DMS53 treated with DMSO at 0.1 percent for 48 hours (cell line): ENCODE results near the gene JAM3.
"Not testable (repeated sequence)": the region's sequence is repeated elsewhere in the genome, so short reads cannot be mapped to it uniquely, and the experiment has no call there.

ENCODE experiments used
- DNase-seq: peaks from one replicate; lab custom pipeline; 2025; ENCODE audit not compliant: unreplicated experiment; lab: John Stamatoyannopoulos, UW

Gene JAM3

GRCh38 chr11:134171951-134172350, 103.1 kb downstream of the JAM3 start:
- no peak for DNase-seq

- DNase-seq = no peak
Observed at GRCh38 chr11:134173296-134173695, 104.4 kb downstream of the JAM3 start.

GRCh38 chr11:134176284-134176683, 107.4 kb downstream of the JAM3 start:
- DNase-seq = no peak

- no peak for DNase-seq
Observed at GRCh38 chr11:134178032-134178674, 109.3 kb downstream of the JAM3 start.

GRCh38 chr11:134181707-134182106, 112.8 kb downstream of the JAM3 start:
- DNase-seq = no peak

GRCh38 chr11:134188092-134188491, 119.2 kb downstream of the JAM3 start:
- DNase-seq = not testable (repeated sequence)

GRCh38 chr11:134196756-134197155, 127.9 kb downstream of the JAM3 start:
- no peak for DNase-seq

- no peak for DNase-seq
Observed at GRCh38 chr11:134199531-134199930, 130.7 kb downstream of the JAM3 start.

- no peak for DNase-seq
Observed at GRCh38 chr11:134200688-134201087, 131.8 kb downstream of the JAM3 start.
